ENCODE results near the gene TMEM176A.

Gene TMEM176A

GRCh38 chr7:150824379-150825177 is 24.0 kb downstream of the TMEM176A start:
- no peak for TF ChIP-seq CTCF (IDR thresholded peaks at IDR 0.05; ENCODE audit: low read depth, low read length)
- no peak overlapping the region for H3K4me3 ChIP-seq (ENCODE audit: low read depth, low read length)
- DNase-seq (ENCODE audit: low read depth, low spot score): no peak
- in situ Hi-C loops (cut with HindIII; ENCODE audit: low sequenced_read_pairs): no loop called here

- in situ Hi-C loops (cut with HindIII; ENCODE audit: low sequenced_read_pairs): no loop called here
- no peak overlapping the region for H3K4me3 ChIP-seq (ENCODE audit: low read depth, low read length)
- DNase-seq (ENCODE audit: low read depth, low spot score): no peak
- TF ChIP-seq CTCF (IDR thresholded peaks at IDR 0.05; ENCODE audit: low read depth, low read length): no peak
Observed at GRCh38 chr7:150826061-150826849, 25.7 kb downstream of the TMEM176A start.

GRCh38 chr7:150828384-150828783 is 27.8 kb downstream of the TMEM176A start:
- TF ChIP-seq CTCF (IDR thresholded peaks at IDR 0.05; ENCODE audit: low read depth, low read length): no peak
- in situ Hi-C loops (cut with HindIII; ENCODE audit: low sequenced_read_pairs): no loop called here
- no peak for DNase-seq (ENCODE audit: low read depth, low spot score)
- no peak overlapping the region for H3K4me3 ChIP-seq (ENCODE audit: low read depth, low read length)

- in situ Hi-C loops (cut with HindIII; ENCODE audit: low sequenced_read_pairs): no loop called here
- no peak for TF ChIP-seq CTCF (IDR thresholded peaks at IDR 0.05; ENCODE audit: low read depth, low read length)
- no peak for DNase-seq (ENCODE audit: low read depth, low spot score)
- no peak overlapping the region for H3K4me3 ChIP-seq (ENCODE audit: low read depth, low read length)
Observed at GRCh38 chr7:150829426-150829825, 28.9 kb downstream of the TMEM176A start.

- in situ Hi-C loops (cut with HindIII; ENCODE audit: low sequenced_read_pairs): no loop called here
- DNase-seq (ENCODE audit: low read depth, low spot score): no peak
Observed at GRCh38 chr7:150830937-150831336, 30.4 kb downstream of the TMEM176A start.

GRCh38 chr7:150831851-150832250 is 31.3 kb downstream of the TMEM176A start:
- DNase-seq (ENCODE audit: low read depth, low spot score): no peak
- no peak for TF ChIP-seq CTCF (IDR thresholded peaks at IDR 0.05; ENCODE audit: low read depth, low read length)
- no peak overlapping the region for H3K4me3 ChIP-seq (ENCODE audit: low read depth, low read length)
- in situ Hi-C loops (cut with HindIII; ENCODE audit: low sequenced_read_pairs): no loop called here

More at GRCh38 chr7:150830937-150831336, 30.4 kb downstream of the TMEM176A start:
- TF ChIP-seq CTCF (IDR thresholded peaks at IDR 0.05; ENCODE audit: low read depth, low read length): no peak
- no peak overlapping the region for H3K4me3 ChIP-seq (ENCODE audit: low read depth, low read length)

Data from astrocyte of the spinal cord (primary cell).